ENCODE results near the gene HPSE2. TPM values are rescaled to one million over a fixed set of nuclear protein-coding genes. Genes with fewer than 3 reads are reported as not detected.

The HPSE2 gene
- total and polyA plus RNA-seq, 2 experiments from 2014 or later = 0.10 to 0.24 TPM

- TF ChIP-seq CTCF (conservative IDR thresholded peaks at IDR 0.05; ENCODE audit: low read depth in 2 of 2) = no peak
Observed at GRCh38 chr10:98919899-98920298, 315.8 kb downstream of the HPSE2 start (continued).

- Mint-ChIP-seq H3K27me3 (ENCODE audit: insufficient read depth, low read depth, poor library complexity) (peaks cover 4% of the 10 kb centered on the region), H3K4me3 (no peak overlapping the region), H3K9me3 (no peaks in the 10 kb centered on the region), H3K36me3 (ENCODE audit: low read depth) (no peaks in the 10 kb centered on the region), H3K27ac (no peak overlapping the region), H3K4me1 (peaks cover 9% of the 10 kb centered on the region; the same call in 2 of the 3 replicates)
- no peaks in the 10 kb centered on the region for H3F3A ChIP-seq (replicated peaks; ENCODE audit: low read depth)
- no peaks in the 10 kb centered on the region for H3K36me3 ChIP-seq (ENCODE audit: insufficient read depth)
- ATAC-seq = no peak
- H4K20me1 ChIP-seq (replicated peaks; ENCODE audit: insufficient read depth) = no peaks in the 10 kb centered on the region
- TF ChIP-seq ZNF462 (CRISPR knock-in tag; IDR thresholded peaks at IDR 0.05) = no peak
- no peak for TF ChIP-seq ZNF331 (CRISPR knock-in tag; IDR thresholded peaks at IDR 0.05; ENCODE audit: low read depth)
- TF ChIP-seq CREB1 (CRISPR knock-in tag; IDR thresholded peaks at IDR 0.05; ENCODE audit: low read depth) = no peak
- no peak overlapping the region for H3K4me2 ChIP-seq
- H3K9me2 ChIP-seq (ENCODE audit: insufficient read depth) = no peaks in the 10 kb centered on the region
- DNase-seq (ENCODE audit: low spot score) = no peak
- no peak overlapping the region for H3K4me3 ChIP-seq
- H3K27me3 ChIP-seq (ENCODE audit: insufficient read depth) = no peaks in the 10 kb centered on the region
- H2AFZ ChIP-seq = no peak overlapping the region
- H3K27ac ChIP-seq (ENCODE audit: low read depth) = no peak overlapping the region
- H3K4me1 ChIP-seq (ENCODE audit: insufficient read depth) = 0 out of 2 replicates have a peak, but pooled peaks cover 4% of the 10 kb centered on the region
- H3K79me2 ChIP-seq (replicated peaks; ENCODE audit: insufficient read depth) = no peaks in the 10 kb centered on the region
Observed at GRCh38 chr10:98917828-98918227, 317.8 kb downstream of the HPSE2 start.

Measured in GM23338 (cell line).